Measurements from ENCODE around the gene LARP4B.

Gene LARP4B

GRCh38 chr10:760622-761021 is 170.9 kb downstream of the LARP4B start:
- H3K4me1 ChIP-seq (ENCODE audit: control insufficient read depth in 1 of 2, insufficient read depth in 1 of 2, low read depth in 1 of 2, low read length in 1 of 2) = no peaks in the 10 kb centered on the region
- no peaks in the 10 kb centered on the region for H3K27me3 ChIP-seq
- no peak overlapping the region for H3K27ac ChIP-seq
- no peaks in the 10 kb centered on the region for H3K36me3 ChIP-seq
- peaks cover 7% of the 10 kb centered on the region for H3K9me3 ChIP-seq
- no peak for TF ChIP-seq CTCF (IDR thresholded peaks at IDR 0.05)
- no peak overlapping the region for H3K4me3 ChIP-seq (ENCODE audit: low read depth in 1 of 2, low read length in 1 of 2)

GRCh38 chr10:759898-760477 is 171.5 kb downstream of the LARP4B start:
- Histone ChIP-seq H3K4me3 (ENCODE audit: low read depth in 1 of 2, low read length in 1 of 2) (no peak overlapping the region), H3K27ac (no peak overlapping the region), H3K4me1 (ENCODE audit: control insufficient read depth in 1 of 2, insufficient read depth in 1 of 2, low read depth in 1 of 2, low read length in 1 of 2) (no peaks in the 10 kb centered on the region), H3K27me3 (no peaks in the 10 kb centered on the region), H3K9me3 (peaks cover 7% of the 10 kb centered on the region), H3K36me3 (no peaks in the 10 kb centered on the region)
- no peak for TF ChIP-seq CTCF (IDR thresholded peaks at IDR 0.05)
